Caco-2 (cell line): ENCODE results near the gene TTC24. TPM values are rescaled to one million over a fixed set of nuclear protein-coding genes. Genes with fewer than 3 reads are reported as not detected.

Experiments
- Bru-seq: library from RNA; stranded (reverse); fragments of 400-500 nt; gene quantifications from one replicate; lab custom pipeline; 2021; lab: Mats Ljungman, UMichigan
- BruChase-seq, 2 experiments: library from RNA; stranded (reverse); fragments of 400-500 nt; gene quantifications; one replicate each; lab custom pipeline; 2021; lab: Mats Ljungman, UMichigan
- BruUV-seq: library from RNA; stranded (reverse); fragments of 400-500 nt; replicated peaks from 2 replicates; lab custom pipeline; 2021; lab: Mats Ljungman, UMichigan
- CTCF ChIA-PET: fragments of 300-600 bp; sonication (Branson Sonifier 250); formaldehyde crosslinking; loops from one replicate; lab custom pipeline; 2022; ENCODE audit warnings: antibody characterized with exemption; lab: Charles Lee
- POLR2A ChIA-PET: fragments of 300-600 bp; sonication (Branson Sonifier 250); formaldehyde crosslinking; loops from one replicate; lab custom pipeline; 2022; ENCODE audit warnings: antibody characterized with exemption; lab: Charles Lee
- DNase-seq, 2 experiments: peaks; one replicate each; pipeline versions ENCODE4 v3.0.0 to v3.0.0-alpha.2; 2020 to 2022
- H3K27me3 ChIP-seq: replicated peaks from 2 replicates; pipeline ENCODE4 v1.6.0; 2011; ENCODE audit warnings: low read length; ENCODE audit not compliant: control insufficient read depth, insufficient read depth
- H3K36me3 ChIP-seq: 2 replicates; pipeline ENCODE4 v1.5.1; 2011; ENCODE audit warnings: low read length; ENCODE audit not compliant: control insufficient read depth, insufficient read depth
- H3K4me1 ChIP-seq: fragments of 250-450 bp; sonication (Bioruptor Pico); 2 replicates; pipeline ENCODE4 v1.5.1; 2020; ENCODE audit warnings: mild to moderate bottlenecking
- H3K4me3 ChIP-seq: 2 replicates; pipeline ENCODE4 v1.5.1; 2011; ENCODE audit warnings: low read depth, mild to moderate bottlenecking, control low read depth, low read length
- H3K9me3 ChIP-seq: fragments of 250-450 bp; sonication (Bioruptor Pico); 2 replicates; pipeline ENCODE4 v1.5.1; 2020; ENCODE audit warnings: mild to moderate bottlenecking, moderate library complexity
- H3K27ac Mint-ChIP-seq: one replicate; pipeline ENCODE4 v1.8.0; 2022; ENCODE audit warnings: mixed read lengths; ENCODE audit not compliant: unreplicated experiment
- H3K27me3 Mint-ChIP-seq: one replicate; pipeline ENCODE4 v1.8.0; 2022; ENCODE audit warnings: mixed read lengths; ENCODE audit not compliant: insufficient read depth, unreplicated experiment
- H3K36me3 Mint-ChIP-seq: one replicate; pipeline ENCODE4 v1.8.0; 2022; ENCODE audit warnings: mild to moderate bottlenecking, mixed read lengths; ENCODE audit not compliant: insufficient read depth, unreplicated experiment
- H3K4me1 Mint-ChIP-seq: one replicate; pipeline ENCODE4 v1.8.0; 2022; ENCODE audit warnings: low read depth, mixed read lengths; ENCODE audit not compliant: unreplicated experiment
- H3K4me3 Mint-ChIP-seq: one replicate; pipeline ENCODE4 v1.8.0; 2022; ENCODE audit warnings: mild to moderate bottlenecking, moderate library complexity, mixed read lengths; ENCODE audit not compliant: unreplicated experiment
- H3K9me3 Mint-ChIP-seq: one replicate; pipeline ENCODE4 v1.8.0; 2022; ENCODE audit warnings: mixed read lengths; ENCODE audit not compliant: unreplicated experiment
- CTCF ChIP-seq, 2 experiments: fragments of 200-600 bp in 1 of 2; IDR thresholded peaks; 1 replicate in 1 of 2; 2 replicates in 1 of 2; pipeline versions ENCODE4 v1.5.1 to v1.8.0; 2011 to 2022; ENCODE audit warnings: antibody characterized with exemption in 1 of 2, control low read depth in 1 of 2, inconsistent platforms in 1 of 2, low read depth in 1 of 2, low read length in 1 of 2, mild to moderate bottlenecking in 1 of 2, moderate library complexity in 1 of 2; ENCODE audit not compliant: insufficient read depth in 1 of 2, severe bottlenecking in 1 of 2, unreplicated experiment in 1 of 2
- intact Hi-C: fragments of 100-400 bp; cut with micrococcal nuclease; formaldehyde crosslinking; loops from one replicate; pipeline ENCODE4 v1.10.0; 2022; ENCODE audit not compliant: unreplicated experiment
- long read RNA-seq: library from polyadenylated mRNA; stranded (forward); transcript quantifications from one replicate; pipeline ENCODE4 v2.0.0, GENCODE V29; 2022
- total RNA-seq: library from RNA; stranded (reverse); gene quantifications from 2 replicates; pipeline ENCODE4 v1.2.3, GENCODE V29; 2022

Gene TTC24
- total RNA-seq (not detected in 2 replicates), Bru-seq, nascent RNA (not detected), BruChase-seq, experiment 1, labeled RNA remaining after a 2-hour chase (not detected), BruChase-seq, experiment 2, labeled RNA remaining after a 6-hour chase (not detected)
- long read RNA-seq: 0 reads

- H3K36me3 Mint-ChIP-seq: no peaks in the 10 kb centered on the region
- intact Hi-C loops: no loop called here
- BruUV-seq: no TSS peak
- H3K36me3 ChIP-seq: no peaks in the 10 kb centered on the region
- no peak within 1 kb of the TSS for H3K27ac Mint-ChIP-seq
- H3K4me3 ChIP-seq: no peak within 1 kb of the TSS
- no peak for TF ChIP-seq CTCF (IDR thresholded peaks at IDR 0.05; ENCODE audit: insufficient read depth in 1 of 2, low read depth in 1 of 2, low read length in 1 of 2, severe bottlenecking in 1 of 2, unreplicated experiment in 1 of 2)
- no peaks in the 10 kb centered on the region for H3K9me3 Mint-ChIP-seq
- H3K4me1 ChIP-seq: no peaks in the 10 kb centered on the region
- ChIA-PET POLR2A (no interaction called here), CTCF (interaction anchor here (0.7 kb wide), 1 partner anchor 21 kb away, joined by 5 read pairs; no protein-coding TSS in a partner anchor)
- H3K4me3 Mint-ChIP-seq: no peak within 1 kb of the TSS
- peak in 1 of 2 experiments; percentile 10 for DNase-seq
- H3K9me3 ChIP-seq: no peaks in the 10 kb centered on the region
- no peaks in the 10 kb centered on the region for H3K27me3 ChIP-seq
- no peaks in the 10 kb centered on the region for H3K4me1 Mint-ChIP-seq
- H3K27me3 Mint-ChIP-seq: no peaks in the 10 kb centered on the region
Observed at GRCh38 chr1:156579472-156579871, at the start of gene TTC24. Gene TTC24 (plus strand): TSS chr1:156579723. CDS start chr1:156581365, 1,642 bp downstream.

- no peak overlapping the region for H3K27ac Mint-ChIP-seq
- H3K36me3 ChIP-seq: no peaks in the 10 kb centered on the region; the same call in 1 of the 2 replicates
- H3K27me3 ChIP-seq: no peaks in the 10 kb centered on the region
- peaks cover 55% of the 10 kb centered on the region for H3K36me3 Mint-ChIP-seq
- no peaks in the 10 kb centered on the region for H3K27me3 Mint-ChIP-seq
- no peak overlapping the region for H3K4me3 ChIP-seq
- no peaks in the 10 kb centered on the region for H3K9me3 Mint-ChIP-seq
- POLR2A ChIA-PET: no interaction called here
- no peak for TF ChIP-seq CTCF (IDR thresholded peaks at IDR 0.05; ENCODE audit: insufficient read depth in 1 of 2, low read depth in 1 of 2, low read length in 1 of 2, severe bottlenecking in 1 of 2, unreplicated experiment in 1 of 2)
- H3K4me1 Mint-ChIP-seq: no peaks in the 10 kb centered on the region
- DNase-seq: no peak
- no TSS peak for BruUV-seq
- no peak overlapping the region for H3K4me3 Mint-ChIP-seq
- H3K4me1 ChIP-seq: no peaks in the 10 kb centered on the region
- intact Hi-C loops: no loop called here
- CTCF ChIA-PET: no interaction called here
- no peaks in the 10 kb centered on the region for H3K9me3 ChIP-seq
Observed at GRCh38 chr1:156530006-156530405, 49.5 kb upstream of the TTC24 start.

- peaks cover 48% of the 10 kb centered on the region for H3K36me3 Mint-ChIP-seq
Observed at GRCh38 chr1:156532374-156532773, 47.1 kb upstream of the TTC24 start.

More at GRCh38 chr1:156532374-156532773, 47.1 kb upstream of the TTC24 start:
- BruUV-seq: no TSS peak
- Histone ChIP-seq H3K4me1 (no peaks in the 10 kb centered on the region), H3K27me3 (no peaks in the 10 kb centered on the region), H3K4me3 (no peak overlapping the region), H3K9me3 (no peaks in the 10 kb centered on the region), H3K36me3 (no peaks in the 10 kb centered on the region; the same call in 1 of the 2 replicates)
- Mint-ChIP-seq H3K4me1 (no peaks in the 10 kb centered on the region), H3K27ac (no peak overlapping the region), H3K27me3 (no peaks in the 10 kb centered on the region), H3K4me3 (no peak overlapping the region), H3K9me3 (no peaks in the 10 kb centered on the region)
- no peak for DNase-seq
- ChIA-PET CTCF (no interaction called here), POLR2A (no interaction called here)
- no peak for TF ChIP-seq CTCF (IDR thresholded peaks at IDR 0.05; ENCODE audit: insufficient read depth in 1 of 2, low read depth in 1 of 2, low read length in 1 of 2, severe bottlenecking in 1 of 2, unreplicated experiment in 1 of 2)
- intact Hi-C loops: no loop called here
